ENCODE data around the gene FMO1. TPM values are rescaled to one million over a fixed set of nuclear protein-coding genes. Genes with fewer than 3 reads are reported as not detected.
A peak's percentile ranks its signal among the peaks of the same experiment; 100 is the strongest.
"Not testable (repeated sequence)": the region's sequence is repeated elsewhere in the genome, so short reads cannot be mapped to it uniquely, and the experiment has no call there.

Gene FMO1
- total RNA-seq, 1 experiment from 2014 or later, result not detected

DNA sequence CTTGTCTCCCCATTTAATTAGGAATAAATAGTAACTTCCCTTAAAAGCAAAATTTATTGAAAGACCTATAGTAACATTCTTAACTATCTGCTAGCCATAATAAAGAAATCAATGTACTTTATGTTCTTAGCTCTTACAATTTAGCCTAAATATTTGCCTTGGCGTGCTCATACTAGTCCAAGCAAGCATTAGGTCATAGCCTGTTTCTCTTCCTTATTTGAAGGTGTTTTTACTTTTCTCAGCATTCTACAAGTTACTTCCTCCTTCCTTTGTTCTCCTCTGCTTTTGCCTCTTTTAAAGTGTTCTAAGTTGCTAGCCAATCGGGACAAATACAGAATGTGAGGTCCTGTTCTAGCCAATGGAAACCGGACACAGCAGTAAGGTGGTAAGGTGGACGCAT is 24.0 kb upstream of the FMO1 start:
- in situ Hi-C loops (cut with HindIII; ENCODE audit: low pct_unique_long_range_greater_than_20kb, low sequenced_read_pairs); DNase-seq (ENCODE audit: low read depth, low spot score): not testable (repeated sequence)

GRCh38 chr1:171226747-171227370 is 21.4 kb upstream of the FMO1 start:
- in situ Hi-C loops (cut with HindIII; ENCODE audit: low pct_unique_long_range_greater_than_20kb, low sequenced_read_pairs), result no loop called here
- DNase-seq (ENCODE audit: low read depth, low spot score), result peak; percentile 85

- no peak for DNase-seq (ENCODE audit: low read depth, low spot score)
- in situ Hi-C loops (cut with HindIII; ENCODE audit: low pct_unique_long_range_greater_than_20kb, low sequenced_read_pairs), result no loop called here
These were observed 17.0 kb upstream of the FMO1 start for GRCh38 chr1:171231326-171231725.

DNA sequence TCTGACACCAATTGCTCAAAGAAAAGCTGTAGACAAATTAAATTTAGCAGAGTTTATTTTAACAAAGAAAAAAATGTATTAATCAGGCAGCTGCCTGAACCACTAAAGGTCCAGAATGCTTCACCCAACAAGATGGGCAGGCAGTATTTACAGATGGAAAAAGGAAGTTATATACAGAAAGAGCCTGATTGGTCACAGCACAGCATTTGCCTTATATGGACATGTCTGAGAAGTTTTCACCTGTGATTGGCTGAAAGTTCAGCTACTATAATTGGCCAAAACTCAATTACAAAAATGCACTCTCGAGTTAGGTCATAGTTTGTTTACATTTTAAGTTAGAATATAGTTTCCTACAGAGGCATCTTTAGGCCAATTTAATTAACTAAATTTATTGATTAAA is 15.1 kb upstream of the FMO1 start:
- no peak for DNase-seq (ENCODE audit: low read depth, low spot score)
- in situ Hi-C loops (cut with HindIII; ENCODE audit: low pct_unique_long_range_greater_than_20kb, low sequenced_read_pairs), result no loop called here

DNA sequence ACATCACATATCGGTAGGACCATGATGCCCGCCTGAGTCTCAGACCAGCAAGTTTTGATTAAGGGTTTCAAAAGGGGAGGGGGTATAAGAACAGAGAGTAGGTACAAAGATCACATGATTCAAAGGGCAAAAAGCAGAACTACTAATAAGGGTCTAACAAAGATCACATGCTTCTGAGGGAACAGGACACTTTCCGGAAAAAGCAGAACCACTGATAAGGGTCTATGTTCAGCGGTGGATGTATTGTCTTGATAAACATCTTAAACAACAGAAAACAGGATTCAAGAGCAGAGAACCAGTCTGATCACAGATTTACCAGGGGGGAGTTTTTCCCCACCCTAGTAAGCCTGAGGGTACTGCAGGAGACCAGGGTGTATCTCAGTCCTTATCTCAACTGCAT is 12.1 kb upstream of the FMO1 start:
- in situ Hi-C loops (cut with HindIII; ENCODE audit: low pct_unique_long_range_greater_than_20kb, low sequenced_read_pairs); DNase-seq (ENCODE audit: low read depth, low spot score): not testable (repeated sequence)

DNA sequence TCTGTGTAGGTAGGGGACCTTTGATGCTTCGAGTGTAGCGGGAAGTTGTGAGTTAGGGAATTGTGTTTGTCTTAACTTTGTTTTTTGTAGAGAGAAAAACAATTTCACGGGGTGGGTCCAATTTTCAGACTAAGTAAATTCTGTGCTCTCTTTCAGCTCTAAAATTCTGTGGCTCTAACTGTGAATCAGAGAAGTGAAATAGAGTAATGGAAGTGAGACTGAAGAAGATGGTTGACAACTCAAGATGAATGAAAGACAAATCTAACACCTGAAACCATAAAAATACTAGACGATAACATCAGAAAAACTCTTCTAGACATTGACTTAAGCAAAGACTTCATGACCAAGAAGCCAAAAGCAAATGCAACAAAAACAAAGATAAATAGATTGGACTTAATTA is 4.4 kb upstream of the FMO1 start:
- DNase-seq (ENCODE audit: low read depth, low spot score), result no peak
- in situ Hi-C loops (cut with HindIII; ENCODE audit: low pct_unique_long_range_greater_than_20kb, low sequenced_read_pairs), result no loop called here

DNA sequence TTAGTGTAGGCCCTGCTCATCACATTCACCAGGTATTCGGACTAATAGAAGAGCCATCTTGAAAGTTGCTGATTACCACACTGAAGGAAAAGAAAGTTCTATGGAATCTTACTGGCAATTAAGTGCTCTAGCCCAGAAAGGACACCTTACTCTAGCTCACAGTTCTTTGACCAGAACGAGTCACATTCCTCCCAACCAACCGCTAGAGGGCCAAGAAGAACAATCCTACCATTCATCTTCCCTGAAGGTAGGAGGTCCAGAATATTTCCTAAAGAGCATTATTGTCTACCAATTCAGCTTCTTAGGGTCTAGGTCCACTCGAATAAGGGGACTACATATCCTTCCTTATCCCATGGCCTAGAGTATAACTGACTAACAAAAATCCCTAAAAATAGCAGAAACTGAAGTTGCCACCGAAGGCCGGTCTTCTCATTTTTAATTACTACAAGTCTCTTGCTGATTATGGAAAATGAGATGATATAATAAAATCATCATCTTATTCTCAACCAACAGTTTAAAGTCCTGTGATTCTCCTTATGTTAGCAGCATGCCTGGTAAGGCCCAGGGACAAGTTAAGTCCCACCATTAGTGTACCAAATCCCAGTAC is 2.7 kb upstream of the FMO1 start:
- DNase-seq (ENCODE audit: low read depth, low spot score), result peak; percentile 82
- in situ Hi-C loops (cut with HindIII; ENCODE audit: low pct_unique_long_range_greater_than_20kb, low sequenced_read_pairs), result no loop called here

DNA sequence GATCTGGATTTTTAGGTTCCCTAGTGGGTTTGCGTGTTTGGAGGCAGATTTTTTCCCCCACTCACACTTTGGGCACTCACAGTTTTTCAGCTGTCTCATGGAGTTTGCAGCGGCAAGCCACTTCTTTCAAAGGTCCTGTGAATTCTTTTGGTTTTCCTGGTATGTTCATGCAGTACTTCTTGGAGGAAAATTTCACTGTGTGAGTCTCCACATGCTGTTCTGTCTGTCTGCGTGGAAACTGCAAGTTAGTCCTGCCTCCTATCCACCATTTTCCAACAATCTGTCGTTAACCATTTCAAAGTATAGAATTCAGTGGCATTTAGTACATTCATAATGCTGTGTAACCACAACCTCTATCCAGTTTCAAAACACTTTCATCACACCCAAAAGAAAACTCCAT is 793 bp upstream of the FMO1 start:
- no peak for DNase-seq (ENCODE audit: low read depth, low spot score)
- in situ Hi-C loops (cut with HindIII; ENCODE audit: low pct_unique_long_range_greater_than_20kb, low sequenced_read_pairs), result no loop called here

DNA sequence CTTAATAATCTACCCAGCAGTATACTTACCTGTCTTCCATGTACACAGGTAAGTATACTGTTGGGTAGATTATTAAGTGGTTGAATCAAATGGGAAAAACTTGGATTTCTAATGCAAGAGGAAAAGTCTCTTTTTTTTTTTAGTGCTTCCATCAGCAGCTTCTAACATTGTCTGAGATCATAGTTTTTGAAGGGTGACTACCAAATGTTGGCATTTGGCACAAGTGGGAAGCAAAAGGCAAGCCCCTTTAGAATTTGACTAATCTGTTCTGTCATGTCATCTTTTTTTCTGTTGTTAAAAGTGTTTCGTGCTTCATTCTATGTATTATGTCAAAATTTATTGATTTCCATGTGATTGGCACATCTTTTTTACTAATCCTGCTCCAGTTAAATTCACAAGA is 547 bp downstream of the FMO1 start:
- in situ Hi-C loops (cut with HindIII; ENCODE audit: low pct_unique_long_range_greater_than_20kb, low sequenced_read_pairs), result no loop called here

GRCh38 chr1:171250263-171250662 is 2.0 kb downstream of the FMO1 start:
- in situ Hi-C loops (cut with HindIII; ENCODE audit: low pct_unique_long_range_greater_than_20kb, low sequenced_read_pairs), result no loop called here
- DNase-seq (ENCODE audit: low read depth, low spot score), result no peak

More for the DNA sequence above, 547 bp downstream of the FMO1 start:
- DNase-seq (ENCODE audit: low read depth, low spot score), result no peak

DNA sequence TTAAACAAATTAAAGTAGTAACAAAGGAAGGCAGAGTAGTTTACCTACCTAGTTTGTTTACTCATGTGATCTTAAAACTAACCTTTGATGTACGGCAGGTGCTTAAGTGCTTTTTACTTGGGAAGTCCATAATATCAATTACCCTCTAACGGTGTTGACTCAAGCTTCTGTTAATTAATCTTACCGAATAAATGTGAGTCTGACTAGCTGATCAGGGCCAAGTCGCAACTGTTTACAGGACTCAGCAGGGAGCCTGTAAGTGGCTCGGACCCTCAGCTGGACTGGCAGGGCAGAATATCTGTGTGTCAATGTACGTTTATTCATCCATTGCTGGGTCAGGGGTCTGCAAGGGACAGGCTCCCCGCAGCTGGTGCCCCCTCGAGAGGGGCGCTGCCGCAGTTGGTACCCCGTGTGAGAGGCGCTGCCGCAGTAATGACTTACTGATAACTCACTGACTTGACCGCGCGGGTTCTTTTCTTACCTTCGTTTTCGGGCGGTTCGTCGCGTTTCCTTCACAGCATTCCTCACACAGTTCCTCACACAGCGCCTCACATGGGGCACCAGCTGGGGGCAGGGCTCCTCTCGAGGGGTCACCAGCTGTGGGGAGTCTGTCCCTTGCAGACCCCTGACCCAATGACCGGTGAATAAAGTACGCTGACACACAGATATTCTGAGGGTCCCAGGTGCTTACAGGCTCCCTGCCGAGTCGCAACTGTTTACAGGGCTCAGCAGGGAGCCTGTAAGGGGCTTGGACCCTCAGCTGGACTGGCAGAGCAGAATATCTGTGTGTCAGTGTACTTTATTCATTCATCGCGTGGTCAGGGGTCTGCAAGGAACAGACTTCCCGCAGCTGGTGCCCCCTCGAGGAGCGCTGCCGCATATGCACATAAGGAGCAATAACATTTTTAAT is 3.0 kb downstream of the FMO1 start:
- in situ Hi-C loops (cut with HindIII; ENCODE audit: low pct_unique_long_range_greater_than_20kb, low sequenced_read_pairs), result no loop called here
- peak; percentile 2 for DNase-seq (ENCODE audit: low read depth, low spot score)

DNA sequence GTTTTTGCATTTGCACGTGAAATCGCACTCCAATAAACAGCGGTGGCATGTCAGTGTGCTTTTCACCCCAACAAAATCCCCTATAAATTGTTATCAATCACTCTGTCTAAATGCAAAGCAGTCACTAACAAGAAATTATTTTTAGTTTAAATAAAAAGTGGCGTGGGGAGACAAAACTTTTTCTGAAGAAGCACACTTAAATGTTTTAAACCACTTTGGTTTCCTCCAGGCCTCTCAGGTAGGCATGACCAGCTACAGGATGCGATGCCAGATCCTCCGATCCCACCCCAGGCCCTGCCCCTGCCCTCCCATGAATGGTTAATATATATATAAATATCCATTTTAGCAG is 3.6 kb downstream of the FMO1 start:
- in situ Hi-C loops (cut with HindIII; ENCODE audit: low pct_unique_long_range_greater_than_20kb, low sequenced_read_pairs), result no loop called here
- no peak for DNase-seq (ENCODE audit: low read depth, low spot score)

GRCh38 chr1:171252482-171252881 is 4.2 kb downstream of the FMO1 start:
- in situ Hi-C loops (cut with HindIII; ENCODE audit: low pct_unique_long_range_greater_than_20kb, low sequenced_read_pairs), result no loop called here
- DNase-seq (ENCODE audit: low read depth, low spot score), result no peak

DNA sequence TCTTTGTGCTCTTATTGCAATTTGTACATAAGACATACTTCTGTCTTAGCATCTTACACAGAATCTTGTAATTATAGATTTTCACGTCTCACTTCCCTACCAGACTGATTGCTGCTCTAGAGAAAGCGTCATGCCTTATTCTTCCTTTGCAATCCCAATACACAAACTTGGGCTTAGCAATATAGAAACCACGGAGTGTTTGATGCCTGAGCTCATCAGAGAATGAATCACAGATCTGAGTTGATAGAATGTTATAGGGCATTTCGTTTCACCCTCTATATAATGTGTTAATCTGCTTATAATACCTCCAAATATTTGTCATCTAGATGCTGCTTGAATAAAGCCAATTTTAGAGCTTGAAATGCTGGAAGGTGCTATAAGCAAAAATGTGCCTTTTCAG is 6.6 kb downstream of the FMO1 start:
- no peak for DNase-seq (ENCODE audit: low read depth, low spot score)
- in situ Hi-C loops (cut with HindIII; ENCODE audit: low pct_unique_long_range_greater_than_20kb, low sequenced_read_pairs), result no loop called here

GRCh38 chr1:171256940-171257606 is 8.8 kb downstream of the FMO1 start:
- DNase-seq (ENCODE audit: low read depth, low spot score), result no peak
- in situ Hi-C loops (cut with HindIII; ENCODE audit: low pct_unique_long_range_greater_than_20kb, low sequenced_read_pairs), result no loop called here

GRCh38 chr1:171257607-171258076 is 9.3 kb downstream of the FMO1 start:
- in situ Hi-C loops (cut with HindIII; ENCODE audit: low pct_unique_long_range_greater_than_20kb, low sequenced_read_pairs), result no loop called here
- DNase-seq (ENCODE audit: low read depth, low spot score), result no peak

DNA sequence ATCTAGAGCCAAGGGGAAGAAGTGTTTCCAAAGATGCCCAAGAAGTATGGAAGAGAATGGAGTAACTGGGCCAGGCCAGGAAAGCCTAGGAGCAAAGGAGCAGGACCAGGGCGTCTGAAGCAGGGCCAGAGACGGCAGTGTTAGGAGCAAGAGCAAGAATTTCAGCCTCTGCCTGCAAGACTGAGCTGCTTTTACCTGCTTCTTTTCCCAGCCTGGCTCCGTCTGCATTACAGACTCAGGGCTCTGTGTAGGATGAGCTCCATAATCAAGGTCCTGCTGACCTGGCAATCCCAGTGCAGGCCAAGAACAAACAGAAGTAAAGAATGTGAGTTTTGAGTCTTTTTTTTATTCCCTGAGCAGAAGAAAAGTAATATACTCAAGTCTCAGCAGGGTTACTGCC is 10.1 kb downstream of the FMO1 start:
- no peak for DNase-seq (ENCODE audit: low read depth, low spot score)
- in situ Hi-C loops (cut with HindIII; ENCODE audit: low pct_unique_long_range_greater_than_20kb, low sequenced_read_pairs), result no loop called here

DNA sequence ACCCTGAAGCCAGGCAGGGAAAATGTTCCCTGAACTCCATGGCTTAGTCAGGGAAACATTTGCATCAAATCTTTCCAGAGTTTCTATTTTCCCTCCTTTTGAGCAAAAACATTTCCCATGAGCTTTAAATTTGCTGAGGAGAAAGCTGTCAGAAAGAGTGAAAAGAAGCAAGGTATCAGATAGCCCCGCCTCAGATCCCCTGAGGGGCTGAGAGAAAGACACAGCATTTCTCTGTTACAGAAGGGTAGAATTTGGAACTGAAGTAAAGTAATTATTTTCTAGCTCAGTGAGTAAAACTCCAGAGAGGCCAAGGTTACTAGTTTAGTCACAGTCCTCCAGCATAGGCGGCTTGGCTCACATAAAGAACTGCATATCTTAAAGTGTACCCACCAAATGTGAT is 10.6 kb downstream of the FMO1 start:
- in situ Hi-C loops (cut with HindIII; ENCODE audit: low pct_unique_long_range_greater_than_20kb, low sequenced_read_pairs), result no loop called here
- peak; percentile 3 for DNase-seq (ENCODE audit: low read depth, low spot score)

All from SK-MEL-5 (cell line).